ENCODE results near the gene PRKD2. TPM values are rescaled to one million over a fixed set of nuclear protein-coding genes. Genes with fewer than 3 reads are reported as not detected.
"Not testable (repeated sequence)": the region's sequence is repeated elsewhere in the genome, so short reads cannot be mapped to it uniquely, and the experiment has no call there.

Gene PRKD2
- total RNA-seq, 1 experiment from 2014 or later, result 88.5 TPM

DNA sequence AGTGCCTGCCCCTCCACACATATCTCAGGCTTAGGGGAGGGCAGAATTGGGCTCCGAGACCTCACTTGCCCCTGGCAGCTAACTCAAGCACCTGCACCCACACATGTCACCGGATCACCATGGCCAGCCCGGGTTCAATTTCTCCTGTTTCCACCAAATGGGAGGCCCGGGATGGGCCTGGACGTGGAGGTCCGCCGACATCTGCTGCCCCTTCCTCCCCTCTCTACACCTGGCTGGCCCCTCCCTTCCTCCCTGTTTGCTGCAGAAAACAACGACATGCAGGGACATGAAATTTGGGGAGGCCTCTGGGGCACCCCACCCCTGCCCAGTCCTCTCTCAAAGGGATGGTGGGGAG is 1.3 kb downstream of the PRKD2 start:
- ChIA-PET CTCF (no interaction called here), POLR2A (ENCODE audit: unreplicated experiment) (interaction anchor here (0.8 kb wide), 1 partner anchor 15 kb away, joined by 4 read pairs; no protein-coding TSS in a partner anchor)
- no peak for DNase-seq
- peaks cover 42% of the 10 kb centered on the region; the same call in 1 of the 2 replicates for H3F3A ChIP-seq (ENCODE audit: insufficient read depth, low read depth)
- peaks cover 27% of the 10 kb centered on the region for H3K4me1 ChIP-seq (replicated peaks; ENCODE audit: insufficient read depth)
- BruUV-seq (replicated peaks), result no TSS peak
- H3K4me3 ChIP-seq, result peak overlapping the region; percentile 76
- peaks cover 45% of the 10 kb centered on the region for H3K79me2 ChIP-seq (ENCODE audit: low read depth)
- H2AFZ ChIP-seq, result peak overlapping the region; percentile 86
- no peaks in the 10 kb centered on the region for H3K9me3 ChIP-seq (ENCODE audit: insufficient read depth, low read depth)
- no peaks in the 10 kb centered on the region for H3K9me2 ChIP-seq (ENCODE audit: insufficient read depth)
- H3K27me3 ChIP-seq (ENCODE audit: insufficient read depth, low read depth), result no peaks in the 10 kb centered on the region
- peak overlapping the region; percentile 69 for H3K27ac ChIP-seq
- 0 out of 2 replicates have a peak, but pooled peaks cover 4% of the 10 kb centered on the region for H4K20me1 ChIP-seq (ENCODE audit: insufficient read depth)
- TF ChIP-seq CTCF (conservative IDR thresholded peaks at IDR 0.05) (no peak), EZH2 (IDR thresholded peaks at IDR 0.05; ENCODE audit: low read depth) (no peak)
- no peaks in the 10 kb centered on the region; the same call in 1 of the 2 replicates for H3K36me3 ChIP-seq (ENCODE audit: low read depth)
- peak overlapping the region; percentile 98 for H3K4me2 ChIP-seq
- intact Hi-C loops (cut with micrococcal nuclease; ENCODE audit: unreplicated experiment), result no loop called here

GRCh38 chr19:46714444-46715106 is 2.3 kb downstream of the PRKD2 start:
- H2AFZ ChIP-seq, result peak overlapping the region; percentile 91; the same call in 1 of the 2 replicates
- 0 out of 2 replicates have a peak, but pooled peaks cover 4% of the 10 kb centered on the region for H4K20me1 ChIP-seq (ENCODE audit: insufficient read depth)
- peaks cover 3% of the 10 kb centered on the region; the same call in 1 of the 2 replicates for H3K36me3 ChIP-seq (ENCODE audit: low read depth)
- H3K4me2 ChIP-seq, result peak overlapping the region; percentile 98
- no peaks in the 10 kb centered on the region for H3K9me3 ChIP-seq (ENCODE audit: insufficient read depth, low read depth)
- peaks cover 27% of the 10 kb centered on the region for H3K4me1 ChIP-seq (replicated peaks; ENCODE audit: insufficient read depth)
- TF ChIP-seq EZH2 (IDR thresholded peaks at IDR 0.05; ENCODE audit: low read depth) (no peak), CTCF (conservative IDR thresholded peaks at IDR 0.05) (no peak)
- H3K27ac ChIP-seq, result peak overlapping the region; percentile 69
- peaks cover 45% of the 10 kb centered on the region for H3K79me2 ChIP-seq (ENCODE audit: low read depth)
- POLR2A ChIA-PET (ENCODE audit: unreplicated experiment), result interaction anchor here (0.7 to 0.8 kb wide), 3 partner anchors 16 to 189 kb away, joined by 4 to 10 read pairs (median 5); no protein-coding TSS in a partner anchor
- peaks cover 40% of the 10 kb centered on the region; the same call in 1 of the 2 replicates for H3F3A ChIP-seq (ENCODE audit: insufficient read depth, low read depth)
- no peaks in the 10 kb centered on the region for H3K9me2 ChIP-seq (ENCODE audit: insufficient read depth)
- no peaks in the 10 kb centered on the region for H3K27me3 ChIP-seq (ENCODE audit: insufficient read depth, low read depth)
- H3K4me3 ChIP-seq, result peak overlapping the region; percentile 76
- DNase-seq, result peak in 1 of 2 experiments; percentile 31
- BruUV-seq (replicated peaks), result TSS peak; percentile 80
- intact Hi-C loops (cut with micrococcal nuclease; ENCODE audit: unreplicated experiment), result no loop called here
- CTCF ChIA-PET, result interaction anchor here (0.6 to 0.8 kb wide), 4 partner anchors 50 to 538 kb away, joined by 5 to 7 read pairs (median 7); no protein-coding TSS in a partner anchor

DNA sequence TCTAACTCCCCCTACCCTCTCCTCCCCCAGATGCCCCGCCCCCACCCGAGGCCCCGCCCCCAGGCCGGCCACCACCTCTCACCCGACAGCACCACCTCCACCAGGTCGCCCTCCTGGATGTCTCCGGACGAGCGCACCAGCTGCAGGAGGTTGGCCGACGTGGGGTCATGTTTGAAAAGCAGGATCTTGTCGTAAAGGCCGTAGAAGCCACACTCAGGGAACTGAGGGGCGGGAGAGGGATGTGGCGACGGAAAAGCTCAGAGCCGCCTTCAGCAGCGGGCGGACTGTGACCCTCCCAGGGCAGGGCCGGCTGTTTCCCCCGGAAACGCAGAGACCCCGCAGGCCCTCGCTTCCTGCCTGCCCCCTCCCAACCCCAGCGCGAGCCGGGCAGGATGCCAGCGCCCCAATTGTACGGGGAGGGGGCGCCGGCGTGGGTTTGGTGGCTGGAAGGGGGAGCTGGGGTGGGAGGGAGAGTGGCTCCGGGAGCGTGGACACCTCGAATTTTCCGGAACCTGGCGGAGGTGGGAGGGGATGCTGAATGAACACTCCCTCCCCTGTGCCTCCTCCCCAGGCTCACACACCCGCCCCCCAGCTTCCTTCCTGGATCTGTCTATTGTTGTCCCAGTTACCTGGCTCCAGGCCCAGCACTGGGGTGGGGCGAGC is 3.0 kb downstream of the PRKD2 start:
- Histone ChIP-seq H3K4me3 (peak overlapping the region; percentile 76), H4K20me1 (ENCODE audit: insufficient read depth) (0 out of 2 replicates have a peak, but pooled peaks cover 4% of the 10 kb centered on the region), H3K36me3 (ENCODE audit: low read depth) (peaks cover 9% of the 10 kb centered on the region; the same call in 1 of the 2 replicates), H3K4me1 (replicated peaks; ENCODE audit: insufficient read depth) (peaks cover 27% of the 10 kb centered on the region), H3K4me2 (peak overlapping the region; percentile 98), H3K27ac (peak overlapping the region; percentile 69), H3K9me3 (ENCODE audit: insufficient read depth, low read depth) (no peaks in the 10 kb centered on the region), H3K79me2 (ENCODE audit: low read depth) (peaks cover 45% of the 10 kb centered on the region), H3K9me2 (ENCODE audit: insufficient read depth) (no peaks in the 10 kb centered on the region), H3K27me3 (ENCODE audit: insufficient read depth, low read depth) (no peaks in the 10 kb centered on the region), H3F3A (ENCODE audit: insufficient read depth, low read depth) (peaks cover 33% of the 10 kb centered on the region; the same call in 1 of the 2 replicates), H2AFZ (peak overlapping the region; percentile 91)
- peak; percentile 86 to 92 for DNase-seq
- ChIA-PET CTCF (interaction anchor here (0.6 to 0.8 kb wide), 4 partner anchors 50 to 537 kb away, joined by 5 to 7 read pairs (median 7); no protein-coding TSS in a partner anchor), POLR2A (ENCODE audit: unreplicated experiment) (interaction anchor here (0.5 to 0.8 kb wide), 3 partner anchors 17 to 190 kb away, joined by 4 to 10 read pairs (median 5); no protein-coding TSS in a partner anchor)
- BruUV-seq (replicated peaks), result no TSS peak
- intact Hi-C loops (cut with micrococcal nuclease; ENCODE audit: unreplicated experiment), result no loop called here
- no peak for TF ChIP-seq EZH2 (IDR thresholded peaks at IDR 0.05; ENCODE audit: low read depth)
- TF ChIP-seq CTCF (conservative IDR thresholded peaks at IDR 0.05), result no peak

GRCh38 chr19:46712768-46713338 is 4.1 kb downstream of the PRKD2 start:
- H3K9me3 ChIP-seq (ENCODE audit: insufficient read depth, low read depth); H3K9me2 ChIP-seq (ENCODE audit: insufficient read depth); H3K36me3 ChIP-seq (ENCODE audit: low read depth); POLR2A ChIA-PET (ENCODE audit: unreplicated experiment); H2AFZ ChIP-seq; intact Hi-C loops (cut with micrococcal nuclease; ENCODE audit: unreplicated experiment); H4K20me1 ChIP-seq (ENCODE audit: insufficient read depth); H3K27me3 ChIP-seq (ENCODE audit: insufficient read depth, low read depth); DNase-seq: not testable (repeated sequence)
- Histone ChIP-seq H3K4me1 (replicated peaks; ENCODE audit: insufficient read depth) (peaks cover 24% of the 10 kb centered on the region), H3K4me3 (peak overlapping the region; percentile 76; the same call in 1 of the 2 replicates), H3K4me2 (peak overlapping the region; percentile 98), H3F3A (ENCODE audit: insufficient read depth, low read depth) (peaks cover 22% of the 10 kb centered on the region; the same call in 1 of the 2 replicates), H3K79me2 (ENCODE audit: low read depth) (peaks cover 45% of the 10 kb centered on the region), H3K27ac (0 out of 2 replicates have a peak overlapping the region, but pooled peaks have one; percentile 58)
- TSS peak; percentile 6 for BruUV-seq (replicated peaks)
- CTCF ChIA-PET, result interaction anchor here (0.5 to 1.2 kb wide), 3 partner anchors 9 to 432 kb away, joined by 3 to 5 read pairs (median 4); no protein-coding TSS in a partner anchor
